Measurements from ENCODE around the gene IL12RB2.

DNA sequence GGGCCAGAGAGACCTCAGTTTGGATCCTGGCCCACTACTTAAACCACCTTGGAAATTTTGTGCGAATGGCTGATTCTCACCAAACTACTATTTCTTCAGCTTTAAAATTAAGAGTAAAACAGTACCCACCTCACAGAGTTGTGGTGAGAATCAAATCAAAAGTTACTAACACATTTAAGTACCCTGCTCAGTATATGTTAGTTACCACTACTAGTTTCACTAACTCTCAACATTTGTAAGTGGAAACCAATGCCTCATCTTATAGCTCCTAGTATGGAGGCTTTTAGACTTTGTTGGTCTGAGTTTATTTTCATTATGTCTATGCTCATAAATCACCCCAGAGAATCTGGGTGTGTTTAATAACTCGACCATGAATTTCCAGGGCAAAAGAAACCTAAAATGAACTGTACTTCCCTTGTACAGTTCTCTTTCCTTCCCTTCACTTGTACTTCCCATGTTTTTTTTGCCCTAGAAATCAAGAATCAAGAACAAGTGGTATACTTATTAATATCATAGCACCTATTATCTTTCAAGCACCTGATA lies 134.1 kb downstream of the IL12RB2 start:
- TF ChIP-seq SUZ12 (IDR thresholded peaks at IDR 0.05; ENCODE audit: extremely low read depth, insufficient read depth, insufficient read length), result no peak
- TF ChIP-seq ZNF274 (IDR thresholded peaks at IDR 0.05; ENCODE audit: low read depth, low read length), result no peak

Data from NT2/D1 (cell line).